Activated CD8-positive, alpha-beta memory T cell treated with anti-CD3 and anti-CD28 coated beads, Interleukin-2, amount 10 ng/mL, durations not matched to agents 7 days and 5 days (primary cell): Measurements from ENCODE around the gene ANKRD55. TPM values are rescaled to one million over a fixed set of nuclear protein-coding genes. Genes with fewer than 3 reads are reported as not detected.

Experiments used
- ATAC-seq: fragments of 150-1000 bp; cut with Tn5 transposase; one replicate; pipeline ENCODE4 v1.10.0; 2021; ENCODE audit warnings: moderate library complexity
- CTCF ChIA-PET: fragments of 350-600 bp; sonication (Branson Sonifier 250); formaldehyde crosslinking; loops from one replicate; lab custom pipeline; 2021; ENCODE audit warnings: antibody characterized with exemption; lab: Charles Lee
- DNase-seq: peaks from one replicate; pipeline ENCODE4 v3.0.0-alpha.2; 2020
- H3K27ac Mint-ChIP-seq: one replicate; pipeline ENCODE4 v1.8.0; 2021; ENCODE audit warnings: mild to moderate bottlenecking, mixed read lengths
- H3K27me3 Mint-ChIP-seq: one replicate; pipeline ENCODE4 v1.8.0; 2021; ENCODE audit warnings: mixed read lengths
- H3K36me3 Mint-ChIP-seq: one replicate; pipeline ENCODE4 v1.8.0; 2021; ENCODE audit warnings: mild to moderate bottlenecking, mixed read lengths
- H3K4me1 Mint-ChIP-seq: one replicate; pipeline ENCODE4 v1.8.0; 2021; ENCODE audit warnings: mixed read lengths
- H3K4me3 Mint-ChIP-seq: one replicate; pipeline ENCODE4 v1.8.0; 2021; ENCODE audit warnings: mild to moderate bottlenecking, moderate library complexity, mixed read lengths
- H3K9me3 Mint-ChIP-seq: one replicate; pipeline ENCODE4 v1.8.0; 2022; ENCODE audit warnings: low read depth, mixed read lengths
- total RNA-seq, 2 experiments: library from RNA; stranded (reverse); gene quantifications; one replicate each; pipeline ENCODE4 v1.2.3, GENCODE V29; 2021

Gene ANKRD55
- total RNA-seq, 2 experiments from 2014 or later, result 0.26 TPM; not detected in 1

DNA sequence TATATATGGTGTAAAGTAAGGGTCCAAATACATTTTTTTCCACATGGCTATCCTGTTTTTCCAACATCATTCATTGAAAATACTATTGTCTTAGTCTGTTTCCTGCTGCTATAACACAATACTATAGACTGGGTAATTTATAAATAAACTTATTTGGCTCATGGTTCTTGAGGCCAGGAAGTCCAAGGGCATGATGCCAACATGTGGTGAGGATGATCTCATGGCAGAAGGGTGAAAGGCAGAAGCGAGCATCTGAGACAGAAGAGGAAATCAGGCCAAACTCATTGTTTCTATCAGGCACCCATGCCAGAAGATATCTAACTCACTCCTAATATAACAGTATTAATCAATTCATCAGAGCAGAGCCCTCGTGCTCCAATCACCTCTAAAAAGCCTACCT, 42.6 kb downstream of the ANKRD55 start:
- Mint-ChIP-seq H3K4me3 (no peak overlapping the region), H3K4me1 (peaks cover 3% of the 10 kb centered on the region), H3K27me3 (peaks cover 5% of the 10 kb centered on the region), H3K9me3 (no peaks in the 10 kb centered on the region), H3K36me3 (no peaks in the 10 kb centered on the region), H3K27ac (no peak overlapping the region)
- DNase-seq (no peak), ATAC-seq (no peak)
- CTCF ChIA-PET, result no interaction called here

- ATAC-seq (no peak), DNase-seq (no peak)
- CTCF ChIA-PET, result no interaction called here
- Mint-ChIP-seq H3K36me3 (no peaks in the 10 kb centered on the region), H3K4me3 (no peak overlapping the region), H3K27me3 (peaks cover 11% of the 10 kb centered on the region), H3K9me3 (no peaks in the 10 kb centered on the region), H3K4me1 (peaks cover 3% of the 10 kb centered on the region), H3K27ac (no peak overlapping the region)
Measured at GRCh38 chr5:56185768-56186311, 47.3 kb downstream of the ANKRD55 start.

DNA sequence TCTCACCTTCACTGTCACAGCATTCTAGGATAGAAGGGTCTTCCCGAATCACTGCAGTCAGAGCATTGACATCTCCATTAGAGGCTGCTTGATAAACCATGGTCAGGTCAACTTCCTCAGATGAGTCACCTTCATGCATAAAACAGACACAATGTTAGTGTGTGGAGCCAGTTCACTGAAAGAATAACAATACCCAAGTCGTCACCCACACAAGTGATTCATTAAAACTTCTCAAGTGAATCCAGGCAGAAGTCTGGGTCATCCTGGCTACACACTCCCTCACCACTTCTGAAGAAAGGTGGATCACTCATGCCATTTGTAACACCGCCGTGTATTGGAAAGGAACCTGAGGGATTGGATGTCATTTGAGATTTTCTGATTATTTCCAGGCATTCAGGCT, 49.6 kb downstream of the ANKRD55 start:
- H3K4me1 Mint-ChIP-seq, result no peaks in the 10 kb centered on the region

GRCh38 chr5:56179442-56179841, 53.7 kb downstream of the ANKRD55 start:
- CTCF ChIA-PET, result no interaction called here
- Mint-ChIP-seq H3K9me3 (no peaks in the 10 kb centered on the region), H3K36me3 (no peaks in the 10 kb centered on the region), H3K27ac (no peak overlapping the region), H3K4me1 (no peaks in the 10 kb centered on the region), H3K27me3 (peaks cover 54% of the 10 kb centered on the region), H3K4me3 (no peak overlapping the region)
- no peak for DNase-seq
- no peak for ATAC-seq

More for the DNA sequence above, 49.6 kb downstream of the ANKRD55 start:
- Mint-ChIP-seq H3K27ac (no peak overlapping the region), H3K27me3 (peaks cover 30% of the 10 kb centered on the region), H3K36me3 (no peaks in the 10 kb centered on the region), H3K4me3 (no peak overlapping the region), H3K9me3 (no peaks in the 10 kb centered on the region)
- ATAC-seq (no peak), DNase-seq (no peak)
- CTCF ChIA-PET, result no interaction called here

DNA sequence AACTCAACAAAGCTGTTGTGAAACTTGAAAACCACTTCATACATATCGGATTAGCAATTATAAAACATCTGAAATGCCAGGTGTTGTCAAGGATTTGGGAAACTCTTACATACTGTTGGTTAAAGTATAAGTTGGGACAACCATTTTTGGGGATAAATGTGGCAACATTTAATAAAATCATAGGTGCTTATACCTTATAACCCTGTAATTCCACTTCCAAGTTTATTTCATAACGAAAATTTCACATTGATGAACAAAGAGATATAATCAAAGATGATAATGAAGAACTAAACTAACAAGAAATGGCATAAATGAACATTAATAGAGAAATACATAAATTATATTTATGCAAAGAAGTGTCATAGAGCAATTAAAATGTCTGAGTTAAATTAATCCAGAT, 54.3 kb downstream of the ANKRD55 start:
- Mint-ChIP-seq H3K27ac (no peak overlapping the region), H3K36me3 (no peaks in the 10 kb centered on the region), H3K27me3 (peaks cover 55% of the 10 kb centered on the region), H3K9me3 (no peaks in the 10 kb centered on the region), H3K4me3 (no peak overlapping the region), H3K4me1 (no peaks in the 10 kb centered on the region)
- CTCF ChIA-PET, result no interaction called here
- no peak for DNase-seq
- no peak for ATAC-seq

- CTCF ChIA-PET, result interaction anchor here (0.8 kb wide), 1 partner anchor 10 kb away, joined by 3 read pairs; no protein-coding TSS in a partner anchor
- Mint-ChIP-seq H3K36me3 (no peaks in the 10 kb centered on the region), H3K27me3 (peaks cover 61% of the 10 kb centered on the region)
Measured at GRCh38 chr5:56176871-56177533, 56.1 kb downstream of the ANKRD55 start.

DNA sequence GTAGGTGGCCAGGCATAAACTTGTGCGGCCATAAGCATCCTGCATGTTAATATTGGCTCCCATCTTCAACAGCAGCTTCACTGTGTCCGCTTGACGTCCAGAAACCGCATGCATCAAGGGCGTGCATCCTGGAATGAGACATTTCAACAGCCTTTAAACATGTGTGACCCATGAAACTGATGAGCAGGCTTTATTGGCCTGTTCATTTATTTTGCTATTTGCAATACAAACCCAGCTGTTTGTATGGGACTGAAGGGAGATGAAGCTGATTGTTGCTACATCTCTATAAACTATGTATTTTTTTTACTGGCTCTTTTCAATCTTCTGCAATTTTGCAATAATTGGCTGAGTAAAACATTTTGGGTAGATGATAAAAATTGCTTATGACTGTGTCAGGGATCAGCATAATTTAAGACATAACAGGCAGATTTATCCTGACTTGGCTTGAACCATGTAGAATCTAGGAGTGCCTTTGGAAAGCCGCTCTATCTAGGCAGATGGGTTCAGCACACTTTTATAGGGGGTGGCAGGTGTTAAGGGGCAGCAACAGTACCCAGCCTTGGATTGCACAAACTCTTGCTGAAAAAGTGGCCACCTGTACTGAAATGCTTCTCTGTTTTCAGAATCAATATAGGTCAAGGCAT, 56.9 kb downstream of the ANKRD55 start:
- Mint-ChIP-seq H3K4me1 (peaks cover 2% of the 10 kb centered on the region), H3K36me3 (no peaks in the 10 kb centered on the region), H3K27ac (no peak overlapping the region), H3K9me3 (no peaks in the 10 kb centered on the region), H3K27me3 (peaks cover 58% of the 10 kb centered on the region), H3K4me3 (no peak overlapping the region)
- no peak for DNase-seq
- ATAC-seq, result no peak
- CTCF ChIA-PET, result no interaction called here

More at GRCh38 chr5:56176871-56177533, 56.1 kb downstream of the ANKRD55 start:
- ATAC-seq (no peak), DNase-seq (no peak)
- Mint-ChIP-seq H3K4me1 (peaks cover 2% of the 10 kb centered on the region), H3K4me3 (no peak overlapping the region), H3K27ac (no peak overlapping the region), H3K9me3 (no peaks in the 10 kb centered on the region)

DNA sequence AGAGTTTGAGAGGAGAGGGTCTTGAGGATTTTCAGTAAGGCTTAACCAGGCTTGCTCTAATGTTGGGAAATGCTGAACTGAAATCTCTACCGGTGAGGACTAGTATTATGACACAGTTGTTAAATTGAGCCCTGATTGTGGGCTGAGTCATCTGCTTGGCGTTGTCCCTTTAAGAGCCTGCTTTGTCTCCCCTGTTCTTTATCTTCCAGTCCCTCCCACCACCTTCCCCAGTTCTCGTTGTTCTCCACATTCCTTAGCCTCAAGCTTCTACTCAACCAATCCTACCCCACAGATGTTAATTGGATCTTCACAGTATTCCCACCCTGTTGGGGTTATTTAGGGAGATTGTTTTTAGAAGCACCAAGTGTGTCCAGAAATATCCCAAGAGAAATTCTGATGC, 57.6 kb downstream of the ANKRD55 start:
- Mint-ChIP-seq H3K4me3 (no peak overlapping the region), H3K9me3 (no peaks in the 10 kb centered on the region), H3K4me1 (peaks cover 2% of the 10 kb centered on the region), H3K27me3 (peaks cover 61% of the 10 kb centered on the region), H3K36me3 (no peaks in the 10 kb centered on the region), H3K27ac (no peak overlapping the region)
- no peak for ATAC-seq
- no peak for DNase-seq
- CTCF ChIA-PET, result no interaction called here

DNA sequence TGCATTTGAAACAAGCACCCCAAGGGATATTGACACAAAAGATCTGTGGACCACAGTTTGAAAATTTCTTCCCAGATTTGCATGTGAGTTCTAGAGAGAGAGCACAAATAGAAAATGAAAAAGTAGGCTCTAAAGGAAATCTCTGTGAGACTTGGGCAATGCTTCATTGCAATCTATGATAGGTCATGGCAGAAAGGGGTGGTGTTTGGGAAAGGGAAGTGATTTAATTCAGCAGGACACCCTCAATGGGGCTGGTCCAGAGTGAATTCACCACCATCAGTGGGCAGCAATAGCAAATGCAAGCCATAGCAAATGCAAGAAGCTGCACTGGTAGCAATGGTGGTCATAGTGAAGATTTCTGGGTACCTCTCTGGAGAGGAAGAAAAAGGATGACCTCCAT, 58.1 kb downstream of the ANKRD55 start:
- Mint-ChIP-seq H3K27me3 (peaks cover 59% of the 10 kb centered on the region), H3K36me3 (no peaks in the 10 kb centered on the region), H3K9me3 (no peaks in the 10 kb centered on the region), H3K4me3 (no peak overlapping the region), H3K4me1 (peaks cover 2% of the 10 kb centered on the region), H3K27ac (no peak overlapping the region)
- ATAC-seq (no peak), DNase-seq (no peak)
- CTCF ChIA-PET, result no interaction called here

GRCh38 chr5:56172241-56172640, 60.9 kb downstream of the ANKRD55 start:
- Mint-ChIP-seq H3K4me1 (peaks cover 12% of the 10 kb centered on the region), H3K4me3 (no peak overlapping the region), H3K27ac (no peak overlapping the region), H3K27me3 (peaks cover 52% of the 10 kb centered on the region), H3K36me3 (no peaks in the 10 kb centered on the region), H3K9me3 (no peaks in the 10 kb centered on the region)
- ATAC-seq (no peak), DNase-seq (no peak)
- CTCF ChIA-PET, result no interaction called here

GRCh38 chr5:56170557-56170956, 62.6 kb downstream of the ANKRD55 start:
- Mint-ChIP-seq H3K36me3 (no peaks in the 10 kb centered on the region), H3K4me3 (no peak overlapping the region), H3K9me3 (no peaks in the 10 kb centered on the region), H3K4me1 (peaks cover 12% of the 10 kb centered on the region), H3K27me3 (peaks cover 41% of the 10 kb centered on the region), H3K27ac (no peak overlapping the region)
- DNase-seq, result no peak
- ATAC-seq, result no peak
- CTCF ChIA-PET, result no interaction called here

GRCh38 chr5:56169949-56170348, 63.2 kb downstream of the ANKRD55 start:
- CTCF ChIA-PET, result no interaction called here
- no peaks in the 10 kb centered on the region for H3K36me3 Mint-ChIP-seq

DNA sequence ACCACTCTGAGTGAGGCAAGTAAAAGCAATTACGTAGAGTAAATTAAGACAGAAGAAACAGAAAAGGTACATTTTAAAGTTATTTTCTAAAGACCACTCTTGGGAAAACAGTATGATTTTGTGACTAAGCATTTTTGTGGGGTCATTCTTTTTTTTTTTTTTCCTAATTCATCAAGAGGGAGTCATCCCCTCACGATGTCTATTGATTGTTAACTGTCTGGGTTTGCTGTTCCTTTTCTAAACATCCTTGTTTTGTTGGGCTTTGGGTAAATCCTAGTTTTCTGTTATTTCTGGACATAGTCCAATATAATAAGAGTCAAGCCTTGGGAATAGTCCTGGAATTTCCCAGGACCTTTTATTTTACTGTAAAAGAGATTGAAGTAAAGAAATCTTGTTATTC, 63.8 kb downstream of the ANKRD55 start:
- Mint-ChIP-seq H3K4me3 (no peak overlapping the region), H3K36me3 (no peaks in the 10 kb centered on the region), H3K4me1 (peaks cover 12% of the 10 kb centered on the region), H3K27ac (no peak overlapping the region), H3K9me3 (no peaks in the 10 kb centered on the region), H3K27me3 (peaks cover 39% of the 10 kb centered on the region)
- DNase-seq (no peak), ATAC-seq (no peak)
- CTCF ChIA-PET, result no interaction called here

More at GRCh38 chr5:56169949-56170348, 63.2 kb downstream of the ANKRD55 start:
- Mint-ChIP-seq H3K4me1 (peaks cover 12% of the 10 kb centered on the region), H3K27ac (no peak overlapping the region), H3K4me3 (no peak overlapping the region), H3K27me3 (peaks cover 38% of the 10 kb centered on the region), H3K9me3 (no peaks in the 10 kb centered on the region)
- no peak for ATAC-seq
- no peak for DNase-seq

GRCh38 chr5:56168066-56168478, 65.1 kb downstream of the ANKRD55 start:
- DNase-seq (no peak), ATAC-seq (no peak)
- H3K36me3 Mint-ChIP-seq, result no peaks in the 10 kb centered on the region
- H3K9me3 Mint-ChIP-seq, result no peaks in the 10 kb centered on the region
- CTCF ChIA-PET, result no interaction called here
- H3K4me1 Mint-ChIP-seq, result peaks cover 12% of the 10 kb centered on the region
- H3K27ac Mint-ChIP-seq, result no peak overlapping the region
- peaks cover 42% of the 10 kb centered on the region for H3K27me3 Mint-ChIP-seq
- H3K4me3 Mint-ChIP-seq, result no peak overlapping the region
